SU-DHL-6 (cell line): ENCODE results near the gene NR4A3.

ENCODE experiments used
- H2AFZ ChIP-seq: fragments of 200-600 bp; sonication (generic); 2 replicates; pipeline ENCODE4 v1.6.1; 2014; ENCODE audit warnings: low read depth, mild to moderate bottlenecking, moderate library complexity, mixed read lengths, antibody characterized with exemption, low read length; ENCODE audit not compliant: severe bottlenecking
- H3F3A ChIP-seq: fragments of 200-600 bp; shearing (Covaris generic); 2 replicates; pipeline ENCODE4 v1.6.0; 2016; ENCODE audit warnings: antibody characterized with exemption, mild to moderate bottlenecking; ENCODE audit not compliant: insufficient read depth
- H3K27ac ChIP-seq: fragments of 200-600 bp; sonication (generic); 2 replicates; pipeline ENCODE4 v1.5.1; 2016; ENCODE audit warnings: low read depth, mild to moderate bottlenecking, low read length, moderate library complexity, mixed read lengths
- H3K27me3 ChIP-seq: fragments of 200-600 bp; sonication (generic), shearing (Covaris generic); 2 replicates; pipeline ENCODE4 v1.6.0; 2014; ENCODE audit warnings: mild to moderate bottlenecking, low read length
- H3K36me3 ChIP-seq: fragments of 200-600 bp; sonication (generic); 2 replicates; pipeline ENCODE4 v1.6.1; 2014; ENCODE audit warnings: mild to moderate bottlenecking, low read length, mixed read lengths
- H3K4me2 ChIP-seq: fragments of 300-600, 200-600 bp; shearing (Covaris generic), sonication (generic); 2 replicates; pipeline ENCODE4 v1.6.0; 2014; ENCODE audit warnings: low read length, low read depth, mild to moderate bottlenecking; ENCODE audit not compliant: poor library complexity, severe bottlenecking
- H3K4me3 ChIP-seq: fragments of 200-600 bp; sonication (generic); 2 replicates; pipeline ENCODE4 v1.5.1; 2014; ENCODE audit warnings: antibody characterized with exemption, low read length, mild to moderate bottlenecking, mixed read lengths; ENCODE audit not compliant: insufficient read depth, poor library complexity, severe bottlenecking
- H3K79me2 ChIP-seq: fragments of 200-600 bp; sonication (generic); 2 replicates; pipeline ENCODE4 v1.6.1; 2014; ENCODE audit warnings: mild to moderate bottlenecking, low read length, moderate library complexity; ENCODE audit not compliant: insufficient read depth
- H3K9ac ChIP-seq: fragments of 200-600 bp; sonication (generic); 2 replicates; pipeline ENCODE4 v1.7.0; 2014; ENCODE audit warnings: mild to moderate bottlenecking, low read length
- H3K9me2 ChIP-seq: fragments of 200-600 bp; sonication (generic); replicated peaks from 2 replicates; pipeline ENCODE4 v1.6.1; 2014; ENCODE audit warnings: low read length; ENCODE audit not compliant: insufficient read depth
- H3K9me3 ChIP-seq: fragments of 200-600 bp; sonication (generic); 2 replicates; pipeline ENCODE4 v1.6.1; 2014; ENCODE audit warnings: low read length, mixed read lengths; ENCODE audit not compliant: insufficient read depth
- H4K20me1 ChIP-seq: fragments of 200-600 bp; sonication (generic); 2 replicates; pipeline ENCODE4 v1.6.1; 2014; ENCODE audit warnings: low read depth, mild to moderate bottlenecking, antibody characterized with exemption, low read length, moderate library complexity, mixed read lengths
- EZH2phosphoT487 ChIP-seq: fragments of 200-600 bp; sonication (generic), shearing (Covaris generic); conservative IDR thresholded peaks from 2 replicates; pipeline ENCODE4 v1.6.1; 2018; ENCODE audit warnings: mild to moderate bottlenecking, antibody characterized with exemption, low read length, moderate library complexity, mixed read lengths
- TF ChIP-seq, protein P1 (sequence below): fragments of 200-600 bp; sonication (generic); IDR thresholded peaks from one replicate; pipeline ENCODE4 v1.5.1; 2017; ENCODE audit warnings: antibody characterized with exemption, mild to moderate bottlenecking, low read length, moderate library complexity; ENCODE audit not compliant: insufficient read depth, poor library complexity, severe bottlenecking

NR4A3 gene

DNA sequence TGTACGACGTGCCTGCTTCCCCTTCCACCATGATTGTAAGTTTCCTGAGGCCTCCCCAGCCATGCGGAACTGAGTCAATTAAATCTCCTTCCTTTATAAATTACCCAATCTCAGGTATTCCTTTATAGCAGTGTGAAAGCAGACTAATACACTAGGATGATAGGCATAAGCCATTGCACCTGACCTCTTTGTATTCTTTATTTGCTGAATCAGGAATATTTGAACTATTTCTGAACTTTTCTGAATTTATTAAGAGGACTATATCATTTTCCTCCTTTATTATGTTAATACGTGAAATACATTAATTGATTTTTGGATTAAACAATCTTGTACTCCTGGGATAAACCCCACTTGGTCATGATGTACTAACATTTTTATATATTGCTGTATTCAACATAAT lies 28.2 kb upstream of the NR4A3 start:
- no peaks in the 10 kb centered on the region for H3K36me3 ChIP-seq
- no peaks in the 10 kb centered on the region for H3F3A ChIP-seq
- H3K79me2 ChIP-seq, result no peaks in the 10 kb centered on the region
- H2AFZ ChIP-seq, result no peak overlapping the region
- no peaks in the 10 kb centered on the region for H3K27me3 ChIP-seq
- H4K20me1 ChIP-seq, result no peaks in the 10 kb centered on the region
- TF ChIP-seq EZH2phosphoT487, result no peak
- TF ChIP-seq, protein P1, sequence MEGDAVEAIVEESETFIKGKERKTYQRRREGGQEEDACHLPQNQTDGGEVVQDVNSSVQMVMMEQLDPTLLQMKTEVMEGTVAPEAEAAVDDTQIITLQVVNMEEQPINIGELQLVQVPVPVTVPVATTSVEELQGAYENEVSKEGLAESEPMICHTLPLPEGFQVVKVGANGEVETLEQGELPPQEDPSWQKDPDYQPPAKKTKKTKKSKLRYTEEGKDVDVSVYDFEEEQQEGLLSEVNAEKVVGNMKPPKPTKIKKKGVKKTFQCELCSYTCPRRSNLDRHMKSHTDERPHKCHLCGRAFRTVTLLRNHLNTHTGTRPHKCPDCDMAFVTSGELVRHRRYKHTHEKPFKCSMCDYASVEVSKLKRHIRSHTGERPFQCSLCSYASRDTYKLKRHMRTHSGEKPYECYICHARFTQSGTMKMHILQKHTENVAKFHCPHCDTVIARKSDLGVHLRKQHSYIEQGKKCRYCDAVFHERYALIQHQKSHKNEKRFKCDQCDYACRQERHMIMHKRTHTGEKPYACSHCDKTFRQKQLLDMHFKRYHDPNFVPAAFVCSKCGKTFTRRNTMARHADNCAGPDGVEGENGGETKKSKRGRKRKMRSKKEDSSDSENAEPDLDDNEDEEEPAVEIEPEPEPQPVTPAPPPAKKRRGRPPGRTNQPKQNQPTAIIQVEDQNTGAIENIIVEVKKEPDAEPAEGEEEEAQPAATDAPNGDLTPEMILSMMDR, result no peak
- no peak overlapping the region for H3K4me3 ChIP-seq
- H3K9ac ChIP-seq, result no peak overlapping the region
- no peaks in the 10 kb centered on the region for H3K9me3 ChIP-seq
- no peak overlapping the region for H3K27ac ChIP-seq
- no peaks in the 10 kb centered on the region for H3K9me2 ChIP-seq
- H3K4me2 ChIP-seq, result no peak overlapping the region

GRCh38 chr9:99796231-99796630 lies 25.5 kb upstream of the NR4A3 start:
- TF ChIP-seq, protein P1, result no peak
- no peak for TF ChIP-seq EZH2phosphoT487
- Histone ChIP-seq H2AFZ (no peak overlapping the region), H3K9me2 (no peaks in the 10 kb centered on the region), H3K4me3 (no peak overlapping the region), H4K20me1 (no peaks in the 10 kb centered on the region), H3K4me2 (no peak overlapping the region), H3K79me2 (no peaks in the 10 kb centered on the region), H3K27ac (no peak overlapping the region), H3F3A (no peaks in the 10 kb centered on the region), H3K27me3 (no peaks in the 10 kb centered on the region), H3K9ac (no peak overlapping the region), H3K9me3 (no peaks in the 10 kb centered on the region), H3K36me3 (no peaks in the 10 kb centered on the region)

- H2AFZ ChIP-seq, result no peak overlapping the region
- H3F3A ChIP-seq, result no peaks in the 10 kb centered on the region
- H3K9me3 ChIP-seq, result no peaks in the 10 kb centered on the region
- H3K36me3 ChIP-seq, result no peaks in the 10 kb centered on the region
- no peaks in the 10 kb centered on the region for H3K79me2 ChIP-seq
- no peak overlapping the region for H3K4me2 ChIP-seq
- H3K27me3 ChIP-seq, result no peaks in the 10 kb centered on the region
- no peaks in the 10 kb centered on the region for H4K20me1 ChIP-seq
- no peak overlapping the region for H3K9ac ChIP-seq
- H3K27ac ChIP-seq, result no peak overlapping the region
- TF ChIP-seq, protein P1, result no peak
- no peak for TF ChIP-seq EZH2phosphoT487
- H3K4me3 ChIP-seq, result no peak overlapping the region
- H3K9me2 ChIP-seq, result no peaks in the 10 kb centered on the region
Measured at GRCh38 chr9:99801775-99802174, 19.9 kb upstream of the NR4A3 start.
